C4-2B (cell line): ENCODE results near the gene BARHL1.

ENCODE experiments used
- ZFX ChIP-seq: fragments of 450-650 bp; IDR thresholded peaks from 2 replicates; pipeline ENCODE4 v1.6.1; 2017
- TF ChIP-seq, protein P1 (sequence below): fragments of 450-650 bp; conservative IDR thresholded peaks from 2 replicates; pipeline ENCODE4 v1.5.1; 2017; ENCODE audit warnings: mild to moderate bottlenecking

DNA sequence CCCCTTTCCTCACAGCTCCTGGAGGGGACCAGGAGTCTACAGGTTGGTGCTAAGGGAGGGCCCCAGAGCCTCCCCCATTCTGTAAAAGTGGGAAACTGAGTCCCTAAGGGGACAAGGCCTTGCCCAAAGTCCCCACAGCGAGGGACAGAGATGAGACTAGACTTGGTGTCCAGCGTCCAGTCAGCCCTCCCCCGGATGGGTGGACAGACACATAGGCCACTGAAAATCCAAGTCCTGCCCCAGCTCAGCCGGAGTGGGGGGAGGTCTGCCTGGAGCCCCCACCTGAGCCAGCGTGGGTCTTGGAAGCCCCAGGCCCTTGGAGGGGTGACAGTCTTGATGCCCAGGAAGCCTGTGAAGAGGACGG lies 5.2 kb downstream of the BARHL1 start:
- TF ChIP-seq, protein P1, sequence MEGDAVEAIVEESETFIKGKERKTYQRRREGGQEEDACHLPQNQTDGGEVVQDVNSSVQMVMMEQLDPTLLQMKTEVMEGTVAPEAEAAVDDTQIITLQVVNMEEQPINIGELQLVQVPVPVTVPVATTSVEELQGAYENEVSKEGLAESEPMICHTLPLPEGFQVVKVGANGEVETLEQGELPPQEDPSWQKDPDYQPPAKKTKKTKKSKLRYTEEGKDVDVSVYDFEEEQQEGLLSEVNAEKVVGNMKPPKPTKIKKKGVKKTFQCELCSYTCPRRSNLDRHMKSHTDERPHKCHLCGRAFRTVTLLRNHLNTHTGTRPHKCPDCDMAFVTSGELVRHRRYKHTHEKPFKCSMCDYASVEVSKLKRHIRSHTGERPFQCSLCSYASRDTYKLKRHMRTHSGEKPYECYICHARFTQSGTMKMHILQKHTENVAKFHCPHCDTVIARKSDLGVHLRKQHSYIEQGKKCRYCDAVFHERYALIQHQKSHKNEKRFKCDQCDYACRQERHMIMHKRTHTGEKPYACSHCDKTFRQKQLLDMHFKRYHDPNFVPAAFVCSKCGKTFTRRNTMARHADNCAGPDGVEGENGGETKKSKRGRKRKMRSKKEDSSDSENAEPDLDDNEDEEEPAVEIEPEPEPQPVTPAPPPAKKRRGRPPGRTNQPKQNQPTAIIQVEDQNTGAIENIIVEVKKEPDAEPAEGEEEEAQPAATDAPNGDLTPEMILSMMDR: no peak
- no peak for TF ChIP-seq ZFX
